Osteoblast (primary cell): ENCODE measurements around the gene ANKRD53. TPM values are rescaled to one million over a fixed set of nuclear protein-coding genes. Genes with fewer than 3 reads are reported as not detected.

Experiments used
- DNase-seq: peaks from one replicate; pipeline ENCODE4 v3.0.0; 2011; ENCODE audit warnings: low spot score, mixed read lengths; ENCODE audit not compliant: insufficient read length; ENCODE audit errors: missing footprints
- H2AFZ ChIP-seq: 2 replicates; pipeline ENCODE4 v1.6.0; 2011; ENCODE audit warnings: mild to moderate bottlenecking, low read length
- H3K27ac ChIP-seq: 2 replicates; pipeline ENCODE4 v1.5.1; 2011; ENCODE audit warnings: mild to moderate bottlenecking, low read depth, low read length, moderate library complexity
- H3K27me3 ChIP-seq: 2 replicates; pipeline ENCODE4 v1.6.0; 2012; ENCODE audit warnings: mild to moderate bottlenecking, control low read depth, inconsistent platforms, low read length, moderate library complexity; ENCODE audit not compliant: insufficient read depth
- H3K36me3 ChIP-seq: 2 replicates; pipeline ENCODE4 v1.5.1; 2011; ENCODE audit warnings: mild to moderate bottlenecking, low read length, control low read depth, moderate library complexity; ENCODE audit not compliant: insufficient read depth
- H3K4me1 ChIP-seq: 2 replicates; pipeline ENCODE4 v1.5.1; 2011; ENCODE audit warnings: mild to moderate bottlenecking, low read length, control low read depth, moderate library complexity; ENCODE audit not compliant: insufficient read depth
- H3K4me2 ChIP-seq: 2 replicates; pipeline ENCODE4 v1.6.0; 2011; ENCODE audit warnings: mild to moderate bottlenecking, low read length; ENCODE audit not compliant: insufficient read depth
- H3K4me3 ChIP-seq: fragments of 200-600 bp; sonication (generic); 3 replicates; pipeline ENCODE4 v1.5.1; 2012; ENCODE audit warnings: mild to moderate bottlenecking, low read length, inconsistent platforms; ENCODE audit not compliant: insufficient read depth
- H3K79me2 ChIP-seq: 2 replicates; pipeline ENCODE4 v1.6.0; 2012; ENCODE audit warnings: mild to moderate bottlenecking, low read length, control low read depth, inconsistent platforms; ENCODE audit not compliant: insufficient read depth
- H3K9me3 ChIP-seq: 2 replicates; pipeline ENCODE4 v1.5.1; 2011; ENCODE audit warnings: low read depth, low read length, control low read depth
- H4K20me1 ChIP-seq: 2 replicates; pipeline ENCODE4 v1.6.0; 2012; ENCODE audit warnings: mild to moderate bottlenecking, low read length, control low read depth; ENCODE audit not compliant: insufficient read depth
- CTCF ChIP-seq: IDR thresholded peaks from 2 replicates; pipeline ENCODE4 v1.5.1; 2011; ENCODE audit warnings: mild to moderate bottlenecking, low read depth, low read length, moderate library complexity; ENCODE audit errors: extremely low read depth
- total RNA-seq: library from RNA; depleted of rRNA; stranded (reverse); fragments of >200 nt; gene quantifications from 2 replicates; pipeline ENCODE4 v1.2.3, GENCODE V29; 2012

The ANKRD53 gene
- total RNA-seq, 1 donor = 1.1 TPM

- peaks cover 5% of the 10 kb centered on the region for H4K20me1 ChIP-seq
- no peaks in the 10 kb centered on the region for H3K9me3 ChIP-seq
- no peak overlapping the region for H2AFZ ChIP-seq
- H3K36me3 ChIP-seq = no peaks in the 10 kb centered on the region
- H3K27me3 ChIP-seq = no peaks in the 10 kb centered on the region
- H3K4me3 ChIP-seq = no peak overlapping the region
- DNase-seq = peak; percentile 34
- no peak for TF ChIP-seq CTCF
- H3K4me2 ChIP-seq = no peak overlapping the region
- no peaks in the 10 kb centered on the region for H3K79me2 ChIP-seq
- no peak overlapping the region for H3K27ac ChIP-seq
- peaks cover 6% of the 10 kb centered on the region for H3K4me1 ChIP-seq
Measured at GRCh38 chr2:70961648-70961994, 16.8 kb upstream of the ANKRD53 start.

GRCh38 chr2:70962211-70962884, 16.1 kb upstream of the ANKRD53 start:
- DNase-seq = peak; percentile 49
- no peaks in the 10 kb centered on the region for H3K27me3 ChIP-seq
- H3K4me1 ChIP-seq = peaks cover 6% of the 10 kb centered on the region
- H4K20me1 ChIP-seq = peaks cover 5% of the 10 kb centered on the region
- H3K79me2 ChIP-seq = no peaks in the 10 kb centered on the region
- H3K4me3 ChIP-seq = no peak overlapping the region
- TF ChIP-seq CTCF = no peak
- H3K27ac ChIP-seq = no peak overlapping the region
- no peaks in the 10 kb centered on the region for H3K36me3 ChIP-seq
- H3K4me2 ChIP-seq = no peak overlapping the region
- H2AFZ ChIP-seq = no peak overlapping the region
- H3K9me3 ChIP-seq = no peaks in the 10 kb centered on the region

- H3K4me2 ChIP-seq = no peak overlapping the region
- peaks cover 6% of the 10 kb centered on the region for H3K4me1 ChIP-seq
- no peaks in the 10 kb centered on the region for H3K27me3 ChIP-seq
- no peaks in the 10 kb centered on the region for H3K36me3 ChIP-seq
- no peak overlapping the region for H3K27ac ChIP-seq
- peak; percentile 11 for DNase-seq
- H3K79me2 ChIP-seq = no peaks in the 10 kb centered on the region
- H3K9me3 ChIP-seq = no peaks in the 10 kb centered on the region
- peaks cover 5% of the 10 kb centered on the region for H4K20me1 ChIP-seq
- no peak overlapping the region for H2AFZ ChIP-seq
- H3K4me3 ChIP-seq = no peak overlapping the region
- TF ChIP-seq CTCF = no peak
Measured at GRCh38 chr2:70962885-70963878, 15.2 kb upstream of the ANKRD53 start.

- no peaks in the 10 kb centered on the region for H3K36me3 ChIP-seq
- no peak overlapping the region for H3K4me3 ChIP-seq
- H3K27me3 ChIP-seq = no peaks in the 10 kb centered on the region
- H3K4me2 ChIP-seq = no peak overlapping the region
- H3K27ac ChIP-seq = no peak overlapping the region
- peaks cover 6% of the 10 kb centered on the region for H3K4me1 ChIP-seq
- H4K20me1 ChIP-seq = peaks cover 5% of the 10 kb centered on the region
- no peaks in the 10 kb centered on the region for H3K9me3 ChIP-seq
- no peak for TF ChIP-seq CTCF
- no peak overlapping the region for H2AFZ ChIP-seq
- no peaks in the 10 kb centered on the region for H3K79me2 ChIP-seq
- DNase-seq = peak; percentile 49
Measured at GRCh38 chr2:70964133-70964532, 14.3 kb upstream of the ANKRD53 start.
